PC-3 (cell line): Measurements from ENCODE around the gene SLC9A9. TPM values are rescaled to one million over a fixed set of nuclear protein-coding genes. Genes with fewer than 3 reads are reported as not detected.
A peak's percentile ranks its signal among the peaks of the same experiment; 100 is the strongest.

Source experiments
- ATAC-seq: fragments of 200-7000 bp; cut with Tn5 transposase; 2 replicates; pipeline ENCODE4 v1.9.1; 2020; ENCODE audit warnings: mild to moderate bottlenecking, moderate library complexity
- BruUV-seq: library from RNA; stranded (reverse); fragments of 400-500 nt; replicated peaks from 2 replicates; lab custom pipeline; 2021; lab: Mats Ljungman, UMichigan
- CTCF ChIA-PET: fragments of 300-600 bp; sonication (Branson Sonifier 250); formaldehyde crosslinking; loops from one replicate; lab custom pipeline; 2022; ENCODE audit warnings: antibody characterized with exemption; lab: Charles Lee
- POLR2A ChIA-PET: fragments of 300-600 bp; sonication (Branson Sonifier 250); formaldehyde crosslinking; loops from one replicate; lab custom pipeline; 2022; ENCODE audit warnings: antibody characterized with exemption; ENCODE audit not compliant: unreplicated experiment; lab: Charles Lee
- DNase-seq: peaks from one replicate; pipeline ENCODE4 v3.0.0-alpha.2; 2015
- H2AFZ ChIP-seq: fragments of 300-600 bp; sonication (generic); 2 replicates; pipeline ENCODE4 v1.6.0; 2016; ENCODE audit warnings: antibody characterized with exemption, low read length
- H3F3A ChIP-seq: fragments of 300-600 bp; sonication (generic); one replicate; pipeline ENCODE4 v1.6.0; 2017; ENCODE audit warnings: antibody characterized with exemption, low read length, control low read depth, mild to moderate bottlenecking; ENCODE audit not compliant: unreplicated experiment
- H3K27ac ChIP-seq: fragments of 300-600 bp; sonication (generic); 2 replicates; pipeline ENCODE4 v1.5.1; 2016; ENCODE audit warnings: mild to moderate bottlenecking, low read length
- H3K27me3 ChIP-seq: fragments of 300-600 bp; sonication (generic); 2 replicates; pipeline ENCODE4 v1.6.1; 2016; ENCODE audit warnings: low read length, mixed read lengths
- H3K36me3 ChIP-seq: fragments of 300-600 bp; sonication (generic); 2 replicates; pipeline ENCODE4 v1.6.1; 2016; ENCODE audit warnings: low read depth, mixed run types, low read length, mixed read lengths
- H3K4me1 ChIP-seq: fragments of 300-600 bp; sonication (generic); 2 replicates; pipeline ENCODE4 v1.5.1; 2016; ENCODE audit warnings: low read length; ENCODE audit not compliant: insufficient read depth
- H3K4me2 ChIP-seq: fragments of 300-600 bp; sonication (generic); 2 replicates; pipeline ENCODE4 v1.6.0; 2016; ENCODE audit warnings: low read length
- H3K4me3 ChIP-seq: fragments of 300-600 bp; sonication (generic); 2 replicates; pipeline ENCODE4 v1.5.1; 2016; ENCODE audit warnings: mild to moderate bottlenecking, low read length, mixed read lengths
- H3K79me2 ChIP-seq: fragments of 300-600 bp; sonication (generic); 2 replicates; pipeline ENCODE4 v1.6.1; 2017; ENCODE audit warnings: low read length, mixed read lengths
- H3K9ac ChIP-seq: fragments of 300-600 bp; sonication (generic); 2 replicates; pipeline ENCODE4 v1.6.0; 2016; ENCODE audit warnings: mild to moderate bottlenecking, low read length
- H3K9me2 ChIP-seq: fragments of 300-600 bp; sonication (generic); replicated peaks from 2 replicates; pipeline ENCODE4 v1.6.1; 2016; ENCODE audit warnings: mixed run types, low read length, mixed read lengths
- H3K9me3 ChIP-seq: fragments of 300-600 bp; sonication (generic); 2 replicates; pipeline ENCODE4 v1.6.1; 2016; ENCODE audit warnings: low read length, mixed read lengths
- H4K20me1 ChIP-seq: fragments of 300-600 bp; sonication (generic); 2 replicates; pipeline ENCODE4 v1.6.1; 2016; ENCODE audit warnings: low read length, mixed read lengths
- EZH2 ChIP-seq: fragments of 300-600 bp; sonication (generic); IDR thresholded peaks from one replicate; pipeline ENCODE4 v1.6.1; 2017; ENCODE audit warnings: antibody characterized with exemption, mild to moderate bottlenecking, low read length; ENCODE audit not compliant: unreplicated experiment
- EZH2phosphoT487 ChIP-seq: fragments of 300-600 bp; sonication (generic); IDR thresholded peaks from 2 replicates; pipeline ENCODE4 v1.6.1; 2018; ENCODE audit warnings: mild to moderate bottlenecking, antibody characterized with exemption, low read length, borderline replicate concordance
- intact Hi-C: fragments of 100-400 bp; cut with micrococcal nuclease; formaldehyde crosslinking; loops from 2 replicates; pipeline ENCODE4 v1.9.0; 2023
- total RNA-seq: library from RNA; depleted of rRNA; stranded (reverse); fragments of >200 nt; gene quantifications from 2 replicates; pipeline ENCODE4 v1.2.3, GENCODE V29; 2014
- TF ChIP-seq, protein P1 (sequence below): fragments of 300-600 bp; sonication (generic); conservative IDR thresholded peaks from 2 replicates; pipeline ENCODE4 v1.5.1; 2017; ENCODE audit warnings: antibody characterized with exemption, low read depth, mild to moderate bottlenecking, low read length

SLC9A9 gene
- total RNA-seq, 1 experiment from 2014 or later: 0.07 TPM

DNA sequence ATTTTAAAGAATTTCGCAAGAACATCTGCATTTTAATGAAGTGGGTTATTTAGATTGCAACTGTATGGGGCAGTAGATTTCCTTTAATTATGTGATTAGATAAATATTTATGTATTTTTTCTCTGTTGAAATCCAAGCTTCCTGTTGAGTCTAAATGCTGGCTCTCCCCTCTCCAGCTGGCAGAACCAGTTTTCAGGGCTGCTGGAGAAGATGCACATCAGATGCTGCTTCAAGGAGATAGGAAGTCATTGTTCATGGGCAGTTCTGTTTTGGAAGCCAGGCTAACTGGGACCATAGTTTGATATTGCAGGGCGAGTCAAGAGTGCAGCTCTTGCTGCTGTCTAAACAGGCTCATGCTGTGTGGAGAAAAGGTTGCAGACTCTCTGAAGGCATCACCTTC is 97.4 kb downstream of the SLC9A9 start:
- H3K4me2 ChIP-seq: no peak overlapping the region
- ATAC-seq: no peak
- CTCF ChIA-PET: no interaction called here

GRCh38 chr3:143749926-143750325 is 98.3 kb downstream of the SLC9A9 start:
- intact Hi-C loops: no loop called here
- Histone ChIP-seq H3K9me3 (no peaks in the 10 kb centered on the region), H3K9me2 (no peaks in the 10 kb centered on the region), H3K4me2 (no peak overlapping the region), H3F3A (no peaks in the 10 kb centered on the region), H3K9ac (no peak overlapping the region), H3K36me3 (no peaks in the 10 kb centered on the region), H3K79me2 (no peaks in the 10 kb centered on the region), H4K20me1 (no peaks in the 10 kb centered on the region), H3K27me3 (no peaks in the 10 kb centered on the region), H3K4me1 (no peaks in the 10 kb centered on the region), H3K27ac (no peak overlapping the region), H3K4me3 (no peak overlapping the region), H2AFZ (no peak overlapping the region)
- POLR2A ChIA-PET: no interaction called here
- CTCF ChIA-PET: no interaction called here
- no peak for DNase-seq
- BruUV-seq: no TSS peak
- TF ChIP-seq EZH2phosphoT487 (no peak), EZH2 (no peak)
- TF ChIP-seq, protein P1, sequence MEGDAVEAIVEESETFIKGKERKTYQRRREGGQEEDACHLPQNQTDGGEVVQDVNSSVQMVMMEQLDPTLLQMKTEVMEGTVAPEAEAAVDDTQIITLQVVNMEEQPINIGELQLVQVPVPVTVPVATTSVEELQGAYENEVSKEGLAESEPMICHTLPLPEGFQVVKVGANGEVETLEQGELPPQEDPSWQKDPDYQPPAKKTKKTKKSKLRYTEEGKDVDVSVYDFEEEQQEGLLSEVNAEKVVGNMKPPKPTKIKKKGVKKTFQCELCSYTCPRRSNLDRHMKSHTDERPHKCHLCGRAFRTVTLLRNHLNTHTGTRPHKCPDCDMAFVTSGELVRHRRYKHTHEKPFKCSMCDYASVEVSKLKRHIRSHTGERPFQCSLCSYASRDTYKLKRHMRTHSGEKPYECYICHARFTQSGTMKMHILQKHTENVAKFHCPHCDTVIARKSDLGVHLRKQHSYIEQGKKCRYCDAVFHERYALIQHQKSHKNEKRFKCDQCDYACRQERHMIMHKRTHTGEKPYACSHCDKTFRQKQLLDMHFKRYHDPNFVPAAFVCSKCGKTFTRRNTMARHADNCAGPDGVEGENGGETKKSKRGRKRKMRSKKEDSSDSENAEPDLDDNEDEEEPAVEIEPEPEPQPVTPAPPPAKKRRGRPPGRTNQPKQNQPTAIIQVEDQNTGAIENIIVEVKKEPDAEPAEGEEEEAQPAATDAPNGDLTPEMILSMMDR: no peak
- no peak for ATAC-seq

More for the DNA sequence above, 97.4 kb downstream of the SLC9A9 start:
- intact Hi-C loops: no loop called here
- DNase-seq: no peak
- Histone ChIP-seq H2AFZ (no peak overlapping the region), H3K27ac (no peak overlapping the region), H3K4me1 (no peaks in the 10 kb centered on the region), H3K9ac (no peak overlapping the region), H3K79me2 (no peaks in the 10 kb centered on the region), H3K27me3 (no peaks in the 10 kb centered on the region), H3K4me3 (no peak overlapping the region), H4K20me1 (no peaks in the 10 kb centered on the region), H3K9me2 (no peaks in the 10 kb centered on the region), H3K36me3 (no peaks in the 10 kb centered on the region), H3F3A (no peaks in the 10 kb centered on the region), H3K9me3 (no peaks in the 10 kb centered on the region)
- TF ChIP-seq, protein P1: no peak
- TF ChIP-seq EZH2: no peak
- no peak for TF ChIP-seq EZH2phosphoT487
- no TSS peak for BruUV-seq
- POLR2A ChIA-PET: no interaction called here

DNA sequence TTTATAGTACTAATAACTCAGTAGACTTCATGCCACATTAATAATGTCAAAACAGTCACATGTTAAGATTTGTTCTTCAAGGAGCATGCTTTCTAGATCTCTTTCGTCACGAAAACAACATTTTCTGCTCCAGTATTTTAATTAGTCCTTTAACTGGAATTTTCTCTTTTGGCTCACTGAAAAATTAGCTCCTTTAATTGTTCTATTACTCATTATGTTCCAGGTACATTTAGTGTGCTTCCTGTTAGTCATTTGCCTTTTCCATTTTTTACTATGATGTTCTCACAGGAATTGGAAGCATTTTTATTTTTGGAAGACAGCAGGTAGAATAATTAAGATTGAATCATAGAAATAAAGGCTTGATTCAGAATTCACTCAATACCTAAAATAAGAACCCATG is 111.2 kb downstream of the SLC9A9 start:
- no TSS peak for BruUV-seq
- DNase-seq: peak; percentile 29
- POLR2A ChIA-PET: no interaction called here
- Histone ChIP-seq H3K79me2 (no peaks in the 10 kb centered on the region), H3K27ac (peak overlapping the region; percentile 58), H3K27me3 (no peaks in the 10 kb centered on the region), H2AFZ (no peak overlapping the region), H3K36me3 (no peaks in the 10 kb centered on the region), H3K4me3 (no peak overlapping the region), H3K9ac (no peak overlapping the region), H3K4me1 (peaks cover 22% of the 10 kb centered on the region), H3F3A (no peaks in the 10 kb centered on the region), H3K9me3 (no peaks in the 10 kb centered on the region), H3K9me2 (no peaks in the 10 kb centered on the region), H3K4me2 (0 out of 2 replicates have a peak overlapping the region, but pooled peaks have one; percentile 24), H4K20me1 (no peaks in the 10 kb centered on the region)
- ATAC-seq: peak; percentile 27; the same call in 1 of the 2 replicates
- TF ChIP-seq, protein P1: no peak
- TF ChIP-seq EZH2: no peak
- TF ChIP-seq EZH2phosphoT487: no peak
- CTCF ChIA-PET: no interaction called here
- intact Hi-C loops: no loop called here
